Measurements from ENCODE around the gene PRKCH.

PRKCH gene

DNA sequence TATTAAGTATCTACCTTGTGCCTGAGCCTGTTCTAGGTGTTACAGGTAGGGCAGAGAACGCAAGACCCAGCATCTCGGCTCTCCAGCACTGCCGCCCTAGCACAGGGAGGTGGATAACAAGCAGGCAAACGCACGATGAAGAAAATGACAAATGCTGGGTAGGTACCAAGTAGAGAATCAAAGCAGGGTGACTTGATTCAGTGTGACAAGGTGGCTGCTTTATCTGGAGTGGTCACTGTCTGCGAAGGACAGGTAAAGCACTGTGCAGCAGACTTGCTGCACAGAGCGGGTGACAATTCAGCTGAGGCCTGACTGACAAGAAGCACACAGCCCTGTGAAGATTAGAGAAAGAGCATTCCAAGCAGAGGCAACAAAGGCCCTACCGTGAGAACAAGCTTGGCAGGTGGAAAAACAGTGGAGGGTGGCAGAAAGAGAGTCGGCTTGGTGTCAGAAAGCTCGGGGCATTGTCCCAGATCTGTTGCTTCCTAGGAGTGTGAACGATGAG, 12.9 kb downstream of the PRKCH start:
- no peaks in the 10 kb centered on the region for H4K20me1 ChIP-seq (ENCODE audit: low read depth, low read length)
- no peak overlapping the region for H3K9ac ChIP-seq (ENCODE audit: low read length)
- H3K9me3 ChIP-seq (ENCODE audit: insufficient read depth, low read length) = no peaks in the 10 kb centered on the region
- no peaks in the 10 kb centered on the region for H3K36me3 ChIP-seq (ENCODE audit: low read length)
- no peaks in the 10 kb centered on the region for H3F3A ChIP-seq (ENCODE audit: insufficient read depth)
- no peak overlapping the region for H3K27ac ChIP-seq (ENCODE audit: low read depth, low read length)
- no peaks in the 10 kb centered on the region for H3K9me2 ChIP-seq (replicated peaks; ENCODE audit: insufficient read depth, low read length)
- H3K4me3 ChIP-seq (ENCODE audit: insufficient read depth, low read length, poor library complexity, severe bottlenecking) = no peak overlapping the region
- H3K79me2 ChIP-seq (ENCODE audit: insufficient read depth, low read length) = no peaks in the 10 kb centered on the region
- TF ChIP-seq EZH2phosphoT487 (conservative IDR thresholded peaks at IDR 0.05; ENCODE audit: low read length) = no peak
- TF ChIP-seq, protein P1, sequence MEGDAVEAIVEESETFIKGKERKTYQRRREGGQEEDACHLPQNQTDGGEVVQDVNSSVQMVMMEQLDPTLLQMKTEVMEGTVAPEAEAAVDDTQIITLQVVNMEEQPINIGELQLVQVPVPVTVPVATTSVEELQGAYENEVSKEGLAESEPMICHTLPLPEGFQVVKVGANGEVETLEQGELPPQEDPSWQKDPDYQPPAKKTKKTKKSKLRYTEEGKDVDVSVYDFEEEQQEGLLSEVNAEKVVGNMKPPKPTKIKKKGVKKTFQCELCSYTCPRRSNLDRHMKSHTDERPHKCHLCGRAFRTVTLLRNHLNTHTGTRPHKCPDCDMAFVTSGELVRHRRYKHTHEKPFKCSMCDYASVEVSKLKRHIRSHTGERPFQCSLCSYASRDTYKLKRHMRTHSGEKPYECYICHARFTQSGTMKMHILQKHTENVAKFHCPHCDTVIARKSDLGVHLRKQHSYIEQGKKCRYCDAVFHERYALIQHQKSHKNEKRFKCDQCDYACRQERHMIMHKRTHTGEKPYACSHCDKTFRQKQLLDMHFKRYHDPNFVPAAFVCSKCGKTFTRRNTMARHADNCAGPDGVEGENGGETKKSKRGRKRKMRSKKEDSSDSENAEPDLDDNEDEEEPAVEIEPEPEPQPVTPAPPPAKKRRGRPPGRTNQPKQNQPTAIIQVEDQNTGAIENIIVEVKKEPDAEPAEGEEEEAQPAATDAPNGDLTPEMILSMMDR (IDR thresholded peaks at IDR 0.05; ENCODE audit: insufficient read depth, low read length, poor library complexity, severe bottlenecking) = no peak
- no peak overlapping the region for H3K4me2 ChIP-seq (ENCODE audit: low read depth, low read length, poor library complexity, severe bottlenecking)
- H3K27me3 ChIP-seq (ENCODE audit: low read length) = no peaks in the 10 kb centered on the region
- H2AFZ ChIP-seq (ENCODE audit: low read depth, low read length, severe bottlenecking) = no peak overlapping the region

DNA sequence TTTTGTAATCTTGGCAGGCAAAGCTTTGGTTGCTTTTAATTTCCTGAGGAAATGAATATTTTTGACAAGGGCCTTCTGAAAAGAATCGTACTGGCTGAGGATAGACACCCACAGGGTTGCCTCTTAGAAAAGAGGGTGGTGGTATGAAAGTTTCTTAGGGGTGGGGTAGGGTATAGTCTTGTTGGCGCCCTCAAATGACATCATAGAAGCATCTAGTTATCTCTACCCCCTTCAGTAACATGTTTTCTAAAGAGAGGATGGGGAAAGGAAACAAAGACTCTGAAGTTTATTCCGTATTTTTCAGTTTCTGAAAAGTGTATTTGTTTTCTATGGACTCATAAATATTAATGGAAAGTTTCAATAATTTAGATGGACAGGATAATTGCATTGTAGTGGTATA, 13.7 kb downstream of the PRKCH start:
- Histone ChIP-seq H3K4me2 (ENCODE audit: low read depth, low read length, poor library complexity, severe bottlenecking) (no peak overlapping the region), H3K36me3 (ENCODE audit: low read length) (no peaks in the 10 kb centered on the region), H3K27me3 (ENCODE audit: low read length) (no peaks in the 10 kb centered on the region), H3K9me2 (replicated peaks; ENCODE audit: insufficient read depth, low read length) (no peaks in the 10 kb centered on the region), H3K4me3 (ENCODE audit: insufficient read depth, low read length, poor library complexity, severe bottlenecking) (no peak overlapping the region), H2AFZ (ENCODE audit: low read depth, low read length, severe bottlenecking) (no peak overlapping the region), H3K9ac (ENCODE audit: low read length) (no peak overlapping the region), H3K9me3 (ENCODE audit: insufficient read depth, low read length) (no peaks in the 10 kb centered on the region), H3K79me2 (ENCODE audit: insufficient read depth, low read length) (no peaks in the 10 kb centered on the region), H4K20me1 (ENCODE audit: low read depth, low read length) (no peaks in the 10 kb centered on the region), H3F3A (ENCODE audit: insufficient read depth) (no peaks in the 10 kb centered on the region), H3K27ac (ENCODE audit: low read depth, low read length) (no peak overlapping the region)
- TF ChIP-seq EZH2phosphoT487 (conservative IDR thresholded peaks at IDR 0.05; ENCODE audit: low read length) = no peak
- TF ChIP-seq, protein P1 (IDR thresholded peaks at IDR 0.05; ENCODE audit: insufficient read depth, low read length, poor library complexity, severe bottlenecking) = no peak

DNA sequence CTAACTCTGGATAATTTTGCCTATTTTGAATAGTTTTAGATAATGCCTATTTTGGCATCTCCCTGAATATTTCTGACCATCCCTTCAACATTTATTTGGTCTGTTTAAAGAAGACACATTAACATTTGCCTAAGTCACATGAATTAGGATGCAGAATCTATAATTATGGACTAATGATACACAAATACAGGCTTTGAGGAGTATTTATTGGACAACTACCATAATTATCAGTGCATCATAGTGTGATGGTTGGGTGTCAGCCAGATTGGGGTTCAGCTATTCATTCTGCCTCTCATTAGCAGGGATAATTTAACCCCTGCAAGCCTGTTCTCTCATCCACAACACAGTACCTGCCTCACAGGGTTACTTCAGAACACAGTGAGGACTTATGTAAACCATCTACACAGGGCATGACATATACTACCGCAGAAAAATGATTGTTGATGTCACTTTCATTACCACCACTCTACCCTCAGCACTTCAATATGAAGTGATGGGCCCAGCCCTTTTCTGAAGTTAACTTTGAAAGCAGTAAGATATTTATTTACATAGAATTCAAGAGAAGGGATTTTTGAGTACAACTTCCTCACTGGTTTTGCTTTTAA, 14.4 kb downstream of the PRKCH start:
- no peaks in the 10 kb centered on the region for H3K9me2 ChIP-seq (replicated peaks; ENCODE audit: insufficient read depth, low read length)
- H4K20me1 ChIP-seq (ENCODE audit: low read depth, low read length) = no peaks in the 10 kb centered on the region
- no peak overlapping the region for H3K4me2 ChIP-seq (ENCODE audit: low read depth, low read length, poor library complexity, severe bottlenecking)
- no peaks in the 10 kb centered on the region for H3K79me2 ChIP-seq (ENCODE audit: insufficient read depth, low read length)
- no peak overlapping the region for H3K9ac ChIP-seq (ENCODE audit: low read length)
- H3K4me3 ChIP-seq (ENCODE audit: insufficient read depth, low read length, poor library complexity, severe bottlenecking) = no peak overlapping the region
- no peaks in the 10 kb centered on the region for H3F3A ChIP-seq (ENCODE audit: insufficient read depth)
- H2AFZ ChIP-seq (ENCODE audit: low read depth, low read length, severe bottlenecking) = no peak overlapping the region
- H3K36me3 ChIP-seq (ENCODE audit: low read length) = no peaks in the 10 kb centered on the region
- H3K27me3 ChIP-seq (ENCODE audit: low read length) = no peaks in the 10 kb centered on the region
- TF ChIP-seq, protein P1 (IDR thresholded peaks at IDR 0.05; ENCODE audit: insufficient read depth, low read length, poor library complexity, severe bottlenecking) = no peak
- no peak for TF ChIP-seq EZH2phosphoT487 (conservative IDR thresholded peaks at IDR 0.05; ENCODE audit: low read length)
- no peaks in the 10 kb centered on the region for H3K9me3 ChIP-seq (ENCODE audit: insufficient read depth, low read length)
- H3K27ac ChIP-seq (ENCODE audit: low read depth, low read length) = no peak overlapping the region

Data from SU-DHL-6 (cell line).